B cell (primary cell): ENCODE data around the gene HOXA4. TPM values are rescaled to one million over a fixed set of nuclear protein-coding genes. Genes with fewer than 3 reads are reported as not detected.
A peak's percentile ranks its signal among the peaks of the same experiment; 100 is the strongest.

ENCODE experiments used
- ATAC-seq: fragments of 200-7000 bp; cut with Tn5 transposase; one replicate; pipeline ENCODE4 v1.10.0; 2021; ENCODE audit warnings: low read depth, mild to moderate bottlenecking, moderate number of reproducible peaks, moderate library complexity
- CTCF ChIA-PET: fragments of 350-600 bp; sonication (Branson Sonifier 250); formaldehyde crosslinking; loops from one replicate; lab custom pipeline; 2021; ENCODE audit warnings: antibody characterized with exemption, inconsistent platforms; lab: Charles Lee
- POLR2A ChIA-PET: fragments of 350-600 bp; sonication (Branson Sonifier 250); formaldehyde crosslinking; loops from one replicate; lab custom pipeline; 2021; ENCODE audit warnings: antibody characterized with exemption; lab: Charles Lee
- DNase-seq: peaks from one replicate; pipeline ENCODE4 v3.0.0; 2013
- H2AFZ ChIP-seq: 2 replicates; pipeline ENCODE4 v1.6.1; 2012; ENCODE audit warnings: mild to moderate bottlenecking, low read depth, low read length; ENCODE audit not compliant: insufficient read depth, poor library complexity, severe bottlenecking
- H3K27ac ChIP-seq, 2 donors: 1 replicate in 1 of 2; 2 replicates in 1 of 2; pipeline ENCODE4 v1.5.1; 2012 to 2013; ENCODE audit warnings: low read length in 2 of 2, mild to moderate bottlenecking in 2 of 2, moderate library complexity in 1 of 2
- H3K27me3 ChIP-seq, 4 experiments: fragments of 200-600 bp in 1 of 4; sonication (generic) in 1 of 4; replicated peaks in 1 of 4; 1 replicate in 2 of 4; 2 replicates in 2 of 4; pipeline versions ENCODE4 v1.6.1 to v1.7.0; 2013 to 2016; ENCODE audit warnings: low read length in 3 of 4, mild to moderate bottlenecking in 2 of 4, mixed read lengths in 1 of 4, moderate library complexity in 1 of 4; ENCODE audit not compliant: insufficient read depth in 4 of 4, control insufficient read depth in 3 of 4; ENCODE audit errors: control extremely low read depth in 1 of 4
- H3K36me3 ChIP-seq, 2 experiments: replicated peaks in 1 of 2; 1 replicate in 1 of 2; 2 replicates in 1 of 2; pipeline versions ENCODE4 v1.6.1 to v1.7.1; 2013; ENCODE audit warnings: low read length in 1 of 2; ENCODE audit not compliant: insufficient read depth in 2 of 2, control insufficient read depth in 1 of 2; ENCODE audit errors: control extremely low read depth in 1 of 2, extremely low read depth in 1 of 2
- H3K4me1 ChIP-seq, 2 donors: fragments of 200-600 bp in 1 of 2; sonication (generic) in 1 of 2; 1 replicate in 1 of 2; 2 replicates in 1 of 2; pipeline versions ENCODE4 v1.5.1 to v1.6.1; 2013 to 2017; ENCODE audit warnings: low read length in 2 of 2; ENCODE audit not compliant: control insufficient read depth in 2 of 2, insufficient read depth in 2 of 2
- H3K4me2 ChIP-seq: replicated peaks from 2 replicates; pipeline ENCODE3; 2012; ENCODE audit warnings: mild to moderate bottlenecking, low read depth, low read length; ENCODE audit not compliant: poor library complexity, severe bottlenecking
- H3K4me3 ChIP-seq, 5 experiments: fragments of 200-600 bp in 1 of 5; sonication (generic) in 1 of 5; 1 replicate in 3 of 5; 2 replicates in 2 of 5; pipeline versions ENCODE4 v1.5.1 to v1.7.0; 2011 to 2016; ENCODE audit warnings: low read length in 4 of 5, mild to moderate bottlenecking in 4 of 5, low read depth in 2 of 5, control low read depth in 1 of 5, moderate library complexity in 1 of 5; ENCODE audit not compliant: insufficient read depth in 1 of 5; ENCODE audit errors: control extremely low read depth in 1 of 5, extremely low read depth in 1 of 5
- H3K79me2 ChIP-seq: fragments of 200-600 bp; sonication (generic); one replicate; pipeline ENCODE4 v1.6.0; 2016; ENCODE audit warnings: low read length; ENCODE audit not compliant: control insufficient read depth, insufficient read depth
- H3K9ac ChIP-seq: fragments of 200-600 bp; sonication (generic); 2 replicates; pipeline ENCODE4 v1.6.1; 2017; ENCODE audit warnings: mild to moderate bottlenecking, low read length, moderate library complexity
- H3K9me3 ChIP-seq, 3 donors: one replicate each; pipeline versions ENCODE4 v1.6.1 to v1.7.1; 2013; ENCODE audit warnings: low read length in 2 of 3; ENCODE audit not compliant: control insufficient read depth in 2 of 3, insufficient read depth in 1 of 3; ENCODE audit errors: control extremely low read depth in 1 of 3
- H4K20me1 ChIP-seq: 2 replicates; pipeline ENCODE4 v1.6.0; 2012; ENCODE audit warnings: mild to moderate bottlenecking, low read length; ENCODE audit not compliant: insufficient read depth, control insufficient read depth, poor library complexity, severe bottlenecking
- H3K27ac Mint-ChIP-seq: one replicate; pipeline ENCODE4 v1.8.0; 2021; ENCODE audit warnings: mixed read lengths
- H3K27me3 Mint-ChIP-seq: one replicate; pipeline ENCODE4 v1.8.0; 2021; ENCODE audit warnings: mixed read lengths
- H3K4me1 Mint-ChIP-seq: one replicate; pipeline ENCODE4 v1.8.0; 2021; ENCODE audit warnings: mixed read lengths
- H3K4me3 Mint-ChIP-seq: one replicate; pipeline ENCODE4 v1.8.0; 2021; ENCODE audit warnings: mixed read lengths
- H3K9me3 Mint-ChIP-seq: one replicate; pipeline ENCODE4 v1.8.0; 2022; ENCODE audit warnings: mixed read lengths; ENCODE audit not compliant: insufficient read depth
- EZH2 ChIP-seq: IDR thresholded peaks from 2 replicates; pipeline ENCODE4 v1.6.1; 2012; ENCODE audit warnings: borderline replicate concordance, low read depth, mild to moderate bottlenecking, moderate library complexity, low read length; ENCODE audit not compliant: insufficient read depth, poor library complexity, severe bottlenecking
- WGBS: methylation state at CpG from one replicate; pipeline ENCODE4 v1.1.5; 2013; ENCODE audit warnings: missing lambda C conversion rate; ENCODE audit not compliant: insufficient coverage; 5-methylcytosine and 5-hydroxymethylcytosine counted together
- intact Hi-C: fragments of 100-400 bp; cut with micrococcal nuclease; formaldehyde crosslinking; loops from one replicate; pipeline ENCODE4 v1.10.0; 2022
- polyA plus RNA-seq: library from polyadenylated mRNA; depleted of rRNA; stranded (reverse); fragments of >200 nt; gene quantifications from 2 replicates; pipeline ENCODE4 v1.2.3, GENCODE V29; 2012
- total RNA-seq, 2 donors: library from RNA; stranded (reverse); fragments of 120-200 nt in 1 of 2; gene quantifications; 1 replicate in 1 of 2; 2 replicates in 1 of 2; pipeline versions ENCODE4 v1.2.3 to v1.2.4, GENCODE V29; 2013 to 2022
- TF ChIP-seq, protein P1 (sequence below): fragments of 200-600 bp; IDR thresholded peaks from one replicate; pipeline ENCODE4 v1.8.0; 2022; ENCODE audit warnings: antibody characterized with exemption, mild to moderate bottlenecking

HOXA4 gene
- total and polyA plus RNA-seq, 2 donors (not counting 1 experiment from before 2014, with no cell fraction given), result 0.30 TPM; not detected in 1

DNA sequence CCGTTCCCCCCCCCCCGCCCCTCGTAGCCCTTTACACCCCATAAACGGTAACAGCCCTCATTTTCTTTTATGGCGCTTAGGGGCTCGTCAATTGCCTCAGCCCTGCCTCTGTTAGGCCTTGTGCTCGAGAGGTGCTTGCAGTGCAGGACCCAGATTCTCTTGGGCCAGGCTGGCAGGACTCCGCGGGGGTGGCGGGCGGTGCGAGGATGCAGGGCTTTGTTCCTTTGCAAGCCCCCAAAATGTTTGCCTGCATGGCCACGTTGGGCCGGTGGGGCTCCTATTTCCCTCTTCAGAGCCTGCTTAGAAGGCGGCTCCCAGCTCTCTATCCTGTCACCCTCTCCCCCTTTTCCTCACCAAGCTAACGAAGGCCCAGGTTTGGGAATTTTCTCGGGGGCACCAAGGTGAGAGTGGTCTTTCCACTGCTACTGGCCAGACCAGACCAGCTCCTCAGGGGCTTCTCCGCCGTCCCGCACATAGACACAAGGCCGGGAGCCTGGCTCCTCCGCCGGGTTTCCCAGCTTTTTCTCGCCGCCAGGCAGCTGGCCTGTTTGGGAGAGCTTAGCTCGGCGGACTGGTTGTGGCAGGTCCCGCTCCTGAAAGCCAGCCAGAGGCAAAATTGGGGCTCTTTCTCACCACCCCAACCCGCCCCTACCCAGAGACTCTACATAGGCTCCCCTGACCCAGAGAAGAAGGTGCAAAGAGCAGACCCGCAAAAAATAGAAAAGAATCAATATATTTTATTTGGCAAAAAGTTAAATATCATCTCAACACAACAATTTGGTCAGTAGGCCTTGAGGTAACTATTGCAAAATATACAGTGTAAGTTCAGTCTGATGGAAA, 31.4 kb upstream of the HOXA4 start:
- intact Hi-C loops, result loop anchor here (1.0 to 10.0 kb wide), 9 partner anchors 39 to 1085 kb away; partner anchors contain the start of gene HOXA13
- no peak overlapping the region for H2AFZ ChIP-seq

More for the DNA sequence above, 31.4 kb upstream of the HOXA4 start:
- Histone ChIP-seq H3K4me2 (peak overlapping the region; percentile 99), H3K4me3 (no peak overlapping the region), H3K9me3 (peaks cover 0 to 76% (median 14%) of the 10 kb centered on the region in 3 donors), H3K36me3 (no peaks in the 10 kb centered on the region), H3K9ac (no peak overlapping the region), H3K4me1 (peaks cover 55 to 63% of the 10 kb centered on the region in 2 donors), H3K27me3 (peaks cover 1 to 89% (median 77%) of the 10 kb centered on the region in 4 experiments), H3K79me2 (no peaks in the 10 kb centered on the region), H4K20me1 (peaks cover 4% of the 10 kb centered on the region), H3K27ac (no peak overlapping the region)
- no peak overlapping the region for H3K27ac Mint-ChIP-seq
- ATAC-seq (no peak), DNase-seq (peak; percentile 24)
- peaks cover 35% of the 10 kb centered on the region for H3K4me1 Mint-ChIP-seq
- peaks cover 69% of the 10 kb centered on the region for H3K27me3 Mint-ChIP-seq
- ChIA-PET POLR2A (interaction anchor here (0.7 kb wide), 1 partner anchor 1002 kb away, joined by 3 read pairs; no protein-coding TSS in a partner anchor), CTCF (interaction anchor here (0.6 to 4.0 kb wide), 28 partner anchors 12 to 1310 kb away, joined by 3 to 122 read pairs (median 6); partner anchors contain the start of genes HOXA13, HOXA3, HOXA5 and HOXA6)
- WGBS, result 25% methylated on average over 25 of the region's 30 CpGs
- no peak for TF ChIP-seq EZH2
- TF ChIP-seq, protein P1, sequence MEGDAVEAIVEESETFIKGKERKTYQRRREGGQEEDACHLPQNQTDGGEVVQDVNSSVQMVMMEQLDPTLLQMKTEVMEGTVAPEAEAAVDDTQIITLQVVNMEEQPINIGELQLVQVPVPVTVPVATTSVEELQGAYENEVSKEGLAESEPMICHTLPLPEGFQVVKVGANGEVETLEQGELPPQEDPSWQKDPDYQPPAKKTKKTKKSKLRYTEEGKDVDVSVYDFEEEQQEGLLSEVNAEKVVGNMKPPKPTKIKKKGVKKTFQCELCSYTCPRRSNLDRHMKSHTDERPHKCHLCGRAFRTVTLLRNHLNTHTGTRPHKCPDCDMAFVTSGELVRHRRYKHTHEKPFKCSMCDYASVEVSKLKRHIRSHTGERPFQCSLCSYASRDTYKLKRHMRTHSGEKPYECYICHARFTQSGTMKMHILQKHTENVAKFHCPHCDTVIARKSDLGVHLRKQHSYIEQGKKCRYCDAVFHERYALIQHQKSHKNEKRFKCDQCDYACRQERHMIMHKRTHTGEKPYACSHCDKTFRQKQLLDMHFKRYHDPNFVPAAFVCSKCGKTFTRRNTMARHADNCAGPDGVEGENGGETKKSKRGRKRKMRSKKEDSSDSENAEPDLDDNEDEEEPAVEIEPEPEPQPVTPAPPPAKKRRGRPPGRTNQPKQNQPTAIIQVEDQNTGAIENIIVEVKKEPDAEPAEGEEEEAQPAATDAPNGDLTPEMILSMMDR, result no peak
- no peak overlapping the region for H3K4me3 Mint-ChIP-seq
- H3K9me3 Mint-ChIP-seq, result no peaks in the 10 kb centered on the region
